ENCODE measurements around the gene AMOTL2.

The AMOTL2 gene

DNA sequence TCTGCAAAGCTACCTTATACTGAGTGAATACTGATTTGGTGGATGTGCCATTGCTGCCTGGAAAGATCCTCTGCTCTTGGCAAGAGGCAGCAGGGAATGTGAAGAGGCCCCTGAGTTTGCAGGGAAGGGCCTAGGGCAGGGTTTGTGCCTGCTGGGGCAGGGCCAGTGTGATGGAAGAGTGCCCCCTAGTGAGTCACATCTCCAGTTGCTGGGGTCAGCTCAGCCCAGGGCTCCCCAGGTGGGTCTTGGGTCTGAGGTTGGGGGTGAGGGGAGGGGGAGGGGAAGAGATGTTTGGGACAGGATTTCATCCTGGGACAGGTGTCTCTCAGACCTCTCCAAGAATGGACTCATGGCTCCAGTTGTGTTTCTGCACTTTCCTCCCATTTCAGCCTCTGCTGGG is 4.1 kb upstream of the AMOTL2 start:
- peak; percentile 73 for DNase-seq

DNA sequence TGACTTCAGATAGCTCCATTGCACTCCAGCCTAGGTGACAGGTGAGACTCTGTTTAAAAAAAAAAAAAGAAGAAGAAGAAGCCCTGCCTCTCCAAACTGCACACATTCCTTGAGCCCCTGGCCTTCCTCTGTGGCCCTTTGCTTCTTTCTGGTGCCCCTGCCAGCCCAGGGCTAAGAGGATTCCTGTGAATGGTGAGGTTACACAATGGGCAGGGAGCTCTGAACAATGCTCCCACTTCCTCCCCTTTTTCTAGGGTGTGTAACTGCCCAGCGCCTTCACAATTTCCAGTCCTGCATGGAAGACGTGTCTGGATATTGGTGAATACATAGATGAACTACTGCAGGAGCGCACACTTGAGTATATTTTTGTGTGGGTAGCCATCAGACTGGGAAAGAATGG is 3.6 kb upstream of the AMOTL2 start:
- DNase-seq, result no peak

DNA sequence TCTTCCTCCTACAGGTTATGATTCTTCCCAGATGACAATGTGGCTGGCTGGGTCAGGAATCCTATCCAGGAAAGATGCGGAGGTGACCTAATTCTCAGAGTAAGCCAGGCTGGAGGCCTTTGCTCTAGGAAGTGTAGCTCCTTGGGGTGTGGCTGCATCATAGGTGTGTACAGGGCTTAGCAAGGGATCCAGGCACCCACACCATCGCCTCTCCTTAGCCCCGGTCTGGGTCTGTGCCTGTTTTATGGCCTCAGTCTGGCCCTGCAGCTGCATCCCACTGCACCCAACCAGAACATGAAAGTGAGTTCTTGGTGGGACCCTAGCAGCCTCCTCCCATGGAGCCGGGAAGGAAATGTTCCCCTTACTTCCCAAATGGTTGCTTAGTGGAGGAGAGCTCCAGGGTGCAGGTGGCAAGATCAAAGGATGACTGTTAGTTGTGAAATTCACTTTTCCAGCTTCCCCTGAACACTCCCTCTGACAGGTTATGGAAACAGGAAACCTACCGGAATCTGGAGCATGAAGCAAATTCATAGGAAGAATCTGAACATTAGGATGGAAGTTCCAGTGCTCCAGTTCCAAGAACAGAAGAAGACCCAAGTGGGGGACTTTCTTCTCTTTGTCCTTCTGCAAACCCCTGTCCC is 2.7 kb upstream of the AMOTL2 start:
- DNase-seq, result peak; percentile 48

DNA sequence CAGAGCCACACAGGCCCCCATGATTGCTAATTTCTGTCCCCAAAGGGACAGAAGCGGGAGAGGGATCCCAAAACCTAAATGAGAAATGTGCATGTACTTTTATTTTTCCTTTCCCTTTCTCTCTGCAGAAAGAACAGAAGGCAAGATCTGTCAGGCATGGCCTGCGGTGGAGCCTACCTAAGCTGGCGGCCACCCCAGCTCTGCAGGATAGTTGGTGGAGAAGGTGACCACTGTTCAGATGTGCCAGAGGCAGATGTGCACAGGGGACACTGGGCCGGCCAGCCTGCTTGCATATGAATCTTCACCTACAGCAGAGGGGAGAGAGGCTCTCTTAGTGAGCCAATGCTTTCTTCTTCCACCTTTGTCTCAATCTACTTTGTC is 2.1 kb upstream of the AMOTL2 start:
- DNase-seq, result peak; percentile 44

DNA sequence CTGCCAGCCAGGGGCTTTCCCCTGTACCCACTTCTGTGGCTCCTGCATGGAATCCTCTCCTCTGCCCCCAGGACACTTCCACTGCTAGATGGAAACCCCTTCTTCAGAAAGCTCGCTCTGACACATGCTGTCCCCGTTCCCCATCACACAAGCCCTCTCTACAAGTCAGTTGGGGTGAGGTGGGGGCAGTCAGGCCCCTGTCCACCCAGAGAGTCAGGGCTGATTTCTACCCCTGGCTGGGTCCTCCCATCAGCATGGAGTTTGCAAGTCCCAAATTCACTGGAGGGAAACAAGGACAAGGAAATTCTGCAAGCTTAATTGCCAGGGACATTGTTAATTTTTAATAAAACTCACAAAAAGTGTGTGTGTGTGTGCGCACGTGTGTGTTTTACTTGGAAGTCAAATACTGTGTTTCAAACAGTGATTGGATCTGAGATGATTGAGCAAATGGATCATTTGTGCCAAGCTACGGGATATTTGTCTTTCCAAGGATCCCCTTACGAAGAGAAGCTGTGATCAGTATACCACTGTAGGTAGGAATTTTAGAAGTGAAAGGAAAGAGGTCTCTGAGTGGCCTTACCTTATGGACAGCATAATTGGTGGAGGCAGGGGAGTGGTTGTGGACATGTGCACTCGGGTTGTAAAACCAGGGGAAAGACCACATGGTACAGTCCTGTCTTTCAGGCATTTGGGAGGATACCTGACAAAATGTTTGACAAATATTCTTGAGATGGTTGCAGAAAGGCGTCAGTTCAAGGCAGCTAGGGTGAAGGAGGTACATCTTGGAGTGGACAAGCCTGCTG is 1.5 kb upstream of the AMOTL2 start:
- peak; percentile 59 for DNase-seq

DNA sequence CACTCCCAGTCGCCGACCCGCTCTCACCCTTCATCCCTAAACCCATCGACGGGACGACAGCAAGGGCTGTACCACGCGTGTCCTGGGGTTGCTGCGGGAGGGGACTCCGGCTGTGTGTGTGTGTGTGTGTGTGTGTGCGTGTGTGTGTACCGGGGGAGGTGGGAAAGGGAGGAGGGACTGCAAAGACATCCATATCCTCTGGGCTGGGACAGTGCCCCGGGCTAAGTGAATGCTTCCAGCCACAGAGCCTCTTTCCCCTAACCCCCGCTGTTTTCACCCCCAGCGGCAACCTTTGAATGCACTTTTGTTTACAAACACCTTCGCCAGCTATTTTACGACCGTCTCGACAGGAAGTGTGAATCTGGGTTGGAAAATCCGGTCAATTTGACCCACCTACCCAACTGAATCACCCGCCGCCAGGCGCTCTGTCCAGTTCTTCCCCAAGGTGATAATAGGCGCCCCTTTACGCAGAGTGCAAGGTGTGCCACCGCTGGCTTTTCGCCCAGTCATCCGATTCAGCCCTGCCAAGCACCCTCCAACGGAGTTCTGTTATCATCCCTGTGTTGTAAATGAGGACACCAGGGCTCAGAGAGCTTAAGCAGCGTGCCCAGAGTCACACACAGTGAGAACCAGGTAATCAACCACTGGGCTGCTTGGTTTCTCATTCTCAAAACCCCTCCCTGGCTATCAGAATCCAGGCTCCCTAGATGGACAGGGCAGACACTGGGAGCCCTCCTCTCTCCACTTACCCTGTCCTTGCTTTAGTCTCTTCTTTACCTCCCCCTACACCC is 739 bp upstream of the AMOTL2 start:
- DNase-seq, result peak; percentile 97

DNA sequence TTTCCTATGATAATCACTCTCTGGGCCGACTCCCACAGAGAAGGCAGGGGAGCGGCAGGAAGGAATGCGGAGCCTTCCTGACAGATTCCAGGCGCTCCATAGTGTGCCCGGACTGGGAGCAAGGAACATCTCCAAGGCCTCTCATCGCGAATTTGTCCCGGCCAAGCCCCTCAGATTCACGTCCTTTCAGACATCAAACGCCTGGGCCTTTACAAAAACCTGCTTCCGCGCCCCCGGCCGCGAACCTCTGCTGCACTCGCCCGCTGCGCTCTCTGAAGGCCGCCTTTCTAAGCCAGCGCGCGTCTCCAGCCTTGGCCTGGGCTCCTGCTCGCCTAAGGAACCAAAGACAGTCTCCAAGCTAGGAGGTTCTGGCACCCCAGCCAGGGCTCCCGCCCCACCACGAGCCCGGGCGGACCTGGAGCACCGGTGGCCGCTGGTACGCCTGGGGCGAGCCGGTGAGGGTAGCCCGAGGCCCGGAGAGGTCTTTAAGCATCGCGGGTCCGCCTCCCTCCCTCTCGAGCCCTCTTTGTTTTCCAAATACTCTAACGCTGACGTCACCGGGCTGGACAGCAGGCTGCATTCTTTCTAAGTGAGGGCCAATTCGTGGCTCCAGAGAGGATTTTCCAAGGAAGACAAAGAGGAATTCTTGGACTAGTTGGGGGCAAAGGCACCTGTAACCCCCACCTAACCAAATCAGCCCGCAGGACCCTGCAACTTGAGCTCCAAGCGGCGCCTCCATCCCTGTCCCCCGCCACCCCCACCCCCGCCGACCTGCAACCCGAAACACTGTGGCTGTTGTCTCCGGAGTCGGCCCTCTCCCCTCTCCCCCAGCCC is 759 bp downstream of the AMOTL2 start:
- DNase-seq, result peak; percentile 93

DNA sequence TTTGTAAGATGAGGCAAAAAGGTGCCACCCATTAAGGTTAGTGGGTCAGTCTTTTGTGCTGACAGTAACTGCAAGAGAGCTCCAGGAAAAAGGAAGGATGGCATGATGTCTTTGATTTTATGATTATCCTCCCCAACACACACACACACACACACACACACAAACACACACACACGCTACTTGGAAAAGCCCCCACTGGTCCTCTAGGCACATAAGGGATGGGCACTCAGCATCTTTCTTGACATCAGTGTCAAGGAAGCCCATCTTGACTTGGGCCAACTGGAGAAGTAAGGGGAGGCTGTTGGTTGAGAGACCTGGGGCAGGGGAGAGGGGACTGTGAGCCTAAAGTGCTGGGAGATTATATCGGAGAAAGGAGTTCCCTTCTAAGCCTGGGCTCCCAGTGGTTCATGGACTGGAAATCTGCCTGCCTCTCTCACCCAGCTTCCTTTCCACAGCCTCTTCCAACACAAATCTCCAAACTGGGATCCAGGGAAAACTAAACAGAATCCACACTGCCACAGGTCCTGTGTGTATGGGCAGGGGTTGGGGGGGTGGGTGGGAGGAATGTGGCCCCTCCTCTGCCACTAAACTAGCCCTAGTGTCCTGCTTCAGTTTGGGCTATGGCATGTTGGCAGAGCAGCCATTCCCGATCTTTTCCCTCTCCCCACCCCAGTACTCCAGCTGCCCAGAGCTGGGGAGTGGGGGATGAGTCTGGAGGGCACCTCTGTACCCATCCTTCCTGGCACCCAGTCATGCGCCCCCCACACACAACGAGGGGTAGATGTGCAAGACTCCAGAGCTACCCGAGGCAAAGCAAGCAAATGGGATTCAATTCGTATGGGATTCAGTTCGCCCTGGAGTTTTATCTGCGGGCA is 1.6 kb downstream of the AMOTL2 start:
- DNase-seq, result peak; percentile 57

DNA sequence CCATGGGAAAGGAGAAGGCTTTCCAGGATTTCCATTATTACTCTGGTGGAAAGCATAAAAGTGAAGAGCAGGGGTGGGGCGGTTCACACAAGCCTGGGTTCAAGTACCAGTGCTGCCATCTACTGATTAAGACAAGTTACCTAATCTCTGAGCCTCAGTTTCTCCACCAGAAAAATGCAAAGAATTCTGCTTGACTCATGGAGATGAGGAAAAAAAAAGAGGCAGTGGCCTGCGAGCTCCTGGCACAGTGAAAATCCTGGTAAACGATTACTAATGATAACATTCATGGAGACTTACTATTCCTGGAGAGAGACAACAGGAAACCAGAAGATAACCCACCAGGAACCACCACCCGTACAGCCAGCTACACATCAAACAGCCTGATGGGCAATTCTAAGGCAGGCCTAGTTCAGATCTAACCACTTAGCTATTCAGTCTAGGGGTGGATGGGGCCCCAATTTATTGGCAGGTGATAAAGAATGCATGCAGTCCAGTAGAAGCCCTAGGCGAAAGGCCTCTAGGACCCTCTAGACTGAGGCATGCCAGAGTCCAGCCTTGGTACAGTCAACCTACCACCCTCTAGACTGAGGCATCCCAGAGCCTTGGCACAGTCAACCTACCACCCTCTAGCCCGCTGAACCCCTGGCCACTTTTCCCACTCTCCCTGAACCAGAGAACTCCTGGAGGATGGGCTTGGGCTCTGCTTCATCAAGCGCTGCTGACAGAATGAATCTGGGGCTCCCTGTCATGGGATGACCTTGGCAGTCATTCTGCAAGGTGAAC is 2.5 kb downstream of the AMOTL2 start:
- peak; percentile 53 for DNase-seq

DNA sequence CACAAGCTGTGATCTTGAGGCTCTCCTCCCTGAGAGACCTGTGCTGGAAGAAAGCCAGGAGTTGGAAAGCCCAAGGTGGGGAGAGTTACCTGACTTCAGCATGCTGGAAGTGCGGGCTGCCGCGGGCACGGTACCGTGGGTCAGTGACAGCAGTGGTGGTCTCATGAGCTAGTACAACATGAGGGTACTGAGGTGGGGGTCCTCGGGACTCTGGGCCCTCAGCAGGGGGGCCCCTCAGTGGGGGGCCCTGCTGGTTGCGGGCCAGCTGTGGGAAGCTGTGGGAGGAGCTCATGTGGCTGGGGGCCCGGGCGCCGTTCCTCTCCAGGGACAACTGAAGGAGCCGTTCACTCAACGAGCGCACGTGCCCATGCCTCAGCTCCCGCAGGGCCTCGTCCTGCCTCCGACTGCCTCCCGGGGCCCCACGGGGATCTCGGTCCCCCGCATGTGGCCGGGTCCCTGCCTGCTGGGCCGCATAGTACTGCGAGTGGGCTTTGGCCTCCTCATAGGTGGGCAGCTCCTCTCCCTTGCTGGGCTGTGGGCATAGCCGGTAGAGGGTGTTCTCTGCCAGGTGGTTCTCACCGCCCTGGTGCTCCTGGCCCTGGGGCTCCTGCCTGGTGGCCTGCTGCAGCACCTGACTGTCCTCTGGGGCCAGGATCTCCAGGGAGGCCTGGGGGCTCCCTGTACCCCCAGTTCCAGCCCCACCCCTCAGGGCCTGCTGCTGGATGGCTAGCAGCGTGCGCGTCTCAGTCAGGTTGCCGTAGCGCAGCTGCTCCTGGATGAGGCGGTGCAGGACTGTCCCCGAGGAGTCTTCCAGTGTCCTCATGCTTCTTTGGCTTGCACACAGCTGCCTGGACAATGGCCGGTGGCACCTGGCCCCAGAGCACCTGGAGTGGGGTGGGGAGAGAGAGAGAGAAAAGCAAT is 3.4 kb downstream of the AMOTL2 start:
- DNase-seq, result peak; percentile 58

DNA sequence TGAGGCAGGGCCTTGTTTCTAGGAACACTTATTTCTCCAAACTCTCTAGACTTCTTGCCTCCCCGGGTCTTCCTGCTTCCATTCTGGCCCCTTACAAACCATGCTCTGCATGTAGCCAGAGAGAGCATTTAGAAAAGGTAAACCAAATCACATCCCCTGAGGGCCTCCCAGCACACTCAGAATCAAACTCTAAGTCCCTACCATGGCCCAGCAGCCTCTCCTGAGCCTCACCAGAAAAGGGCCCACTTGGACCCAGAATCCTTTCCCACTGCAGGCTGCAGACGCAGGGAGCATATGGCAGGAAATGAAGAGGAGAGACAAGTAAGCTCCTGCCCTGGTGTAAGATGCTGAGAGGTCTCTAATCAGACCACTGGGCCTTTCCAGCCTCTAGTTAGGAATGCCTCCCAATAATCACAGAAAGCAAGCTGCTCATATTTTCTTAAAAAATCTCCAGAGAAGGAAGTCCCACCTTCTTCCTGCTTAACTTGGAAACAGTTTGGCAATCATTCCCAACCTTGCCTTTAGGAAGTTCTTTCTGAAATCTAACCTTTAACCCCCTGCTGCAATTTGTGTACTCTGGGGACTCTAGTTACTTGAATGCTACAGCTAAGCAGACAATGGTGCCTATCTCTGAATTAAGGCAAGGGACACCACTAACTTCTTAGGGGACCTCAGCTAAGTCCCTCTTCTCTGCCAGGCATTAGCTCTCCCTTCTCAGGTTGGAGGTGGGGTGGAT is 4.2 kb downstream of the AMOTL2 start:
- DNase-seq, result peak; percentile 59

DNA sequence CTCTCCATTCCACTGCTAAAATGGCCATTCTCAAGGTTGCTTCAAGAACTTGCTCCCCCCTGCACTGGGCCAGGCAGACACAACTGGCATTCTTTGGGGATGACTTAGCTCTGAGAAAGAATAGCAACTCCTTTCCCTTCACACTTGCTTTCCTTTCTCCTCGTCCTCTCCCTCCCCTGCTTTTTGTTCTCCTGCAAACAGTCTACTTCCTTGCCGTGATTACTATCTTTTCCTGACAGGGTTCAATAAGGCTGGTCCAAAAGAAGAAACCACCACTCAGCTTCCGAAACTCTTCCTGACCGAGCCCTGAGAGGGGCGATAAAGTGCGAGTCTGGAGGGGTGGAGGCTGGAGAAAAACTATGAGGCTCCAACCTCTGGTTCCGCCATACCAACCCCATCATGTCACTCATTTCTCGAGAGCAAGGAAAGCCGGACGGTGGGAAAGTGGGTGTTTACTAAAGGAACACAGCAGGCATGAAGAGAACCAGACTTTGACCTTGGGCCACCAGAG is 5.0 kb downstream of the AMOTL2 start:
- peak; percentile 82 for DNase-seq

DNA sequence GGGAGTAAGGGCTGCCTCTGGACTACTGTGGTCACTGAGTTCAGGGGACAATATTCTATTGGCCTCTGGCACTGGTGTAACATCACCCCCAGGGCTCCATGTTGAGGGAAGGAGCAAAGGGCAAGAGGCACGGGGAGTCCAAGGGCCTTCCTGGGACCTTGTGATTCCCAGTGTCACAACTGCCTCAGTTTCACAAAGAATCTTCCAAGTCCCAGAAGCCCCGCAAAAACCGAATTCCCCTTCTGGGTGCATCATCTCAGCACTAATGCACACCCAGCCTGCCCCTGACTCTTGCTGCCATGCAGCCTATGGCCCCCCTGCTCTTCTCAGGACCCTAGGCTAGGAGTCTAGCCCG is 5.5 kb downstream of the AMOTL2 start:
- no peak for DNase-seq

DNA sequence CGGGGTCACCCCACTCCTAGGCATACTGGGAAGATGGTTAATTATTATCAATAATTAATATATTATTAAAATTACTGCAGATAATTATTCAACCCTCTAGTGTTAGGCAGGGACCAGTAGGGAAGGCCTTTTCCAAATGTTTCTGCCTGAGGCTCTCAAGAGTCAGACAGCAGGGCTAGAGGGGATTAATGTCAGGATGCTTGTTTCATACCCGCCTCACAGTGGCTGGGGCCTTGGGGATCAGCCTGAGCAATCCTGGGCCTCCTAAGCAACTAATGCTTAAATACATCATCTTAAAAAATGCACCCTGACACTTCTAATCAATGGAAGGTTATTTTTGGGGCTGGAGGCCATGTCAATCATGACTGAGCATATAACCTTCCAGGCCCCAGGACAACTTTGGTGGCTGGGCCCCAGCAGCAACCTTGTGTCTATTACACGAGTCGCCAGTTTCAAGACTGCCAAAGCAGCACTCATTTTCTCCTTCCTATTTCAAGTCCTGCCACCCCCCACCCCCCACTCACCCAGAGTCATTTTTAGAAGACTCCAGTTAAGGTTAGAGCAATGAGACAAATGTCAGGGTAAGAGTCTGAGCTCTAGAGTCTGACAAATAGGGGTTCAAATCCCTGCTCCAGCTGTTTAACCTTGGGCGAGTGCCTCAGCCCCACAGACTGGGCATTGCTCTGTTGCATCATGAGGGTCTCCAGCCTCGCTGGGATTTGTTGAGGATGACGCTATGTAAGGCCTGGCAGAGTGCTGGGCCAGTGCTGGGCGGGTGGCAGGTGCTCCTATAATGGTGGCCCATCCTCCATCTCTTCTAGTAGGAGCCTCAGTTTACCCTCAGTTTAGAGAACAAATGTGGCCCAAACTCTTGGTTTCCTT is 6.1 kb downstream of the AMOTL2 start:
- peak; percentile 52 for DNase-seq

DNA sequence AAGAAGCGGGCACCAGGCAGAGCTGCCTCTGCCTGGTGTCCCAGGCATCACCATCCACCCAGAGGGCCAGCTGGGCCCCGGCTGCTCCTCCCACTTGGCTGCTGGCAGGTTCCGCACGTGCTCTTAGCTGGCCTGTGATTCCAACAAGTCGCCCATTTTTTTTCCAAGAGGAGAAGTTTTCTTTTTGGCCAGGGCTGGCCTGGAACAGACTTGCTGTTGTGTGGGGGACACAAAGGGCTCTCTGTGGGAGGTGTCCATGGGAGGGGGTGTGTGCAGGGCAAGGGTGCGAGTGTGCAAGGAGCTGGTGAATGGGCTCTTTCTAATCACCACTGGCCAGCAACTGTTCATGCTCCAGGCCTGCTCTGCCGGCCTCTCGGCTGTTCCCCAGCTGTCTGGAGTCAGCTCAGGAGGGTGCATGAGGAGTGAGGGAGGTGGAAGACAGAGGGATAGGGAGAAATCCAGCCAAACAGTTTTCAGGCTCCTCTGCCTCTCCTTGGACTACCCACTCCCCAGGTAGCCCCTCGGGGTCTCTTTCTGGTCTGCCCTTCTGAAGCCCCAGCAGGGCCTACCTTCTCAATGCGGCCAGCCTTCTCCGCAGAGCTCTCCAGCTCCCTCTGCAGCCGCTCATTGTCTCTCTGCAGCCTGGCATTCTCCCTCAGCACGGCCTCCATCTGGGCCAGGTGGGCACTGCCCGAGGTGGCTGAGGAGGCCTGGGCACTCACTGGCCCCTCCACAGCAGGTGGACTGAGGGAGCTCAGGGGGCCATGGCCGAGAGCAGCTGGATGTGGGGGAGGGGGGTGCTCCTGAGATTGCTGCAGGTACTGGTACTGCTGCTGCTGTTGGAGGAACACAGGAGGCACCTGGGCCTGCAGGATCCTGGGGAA is 7.1 kb downstream of the AMOTL2 start:
- peak; percentile 81 for DNase-seq

DNA sequence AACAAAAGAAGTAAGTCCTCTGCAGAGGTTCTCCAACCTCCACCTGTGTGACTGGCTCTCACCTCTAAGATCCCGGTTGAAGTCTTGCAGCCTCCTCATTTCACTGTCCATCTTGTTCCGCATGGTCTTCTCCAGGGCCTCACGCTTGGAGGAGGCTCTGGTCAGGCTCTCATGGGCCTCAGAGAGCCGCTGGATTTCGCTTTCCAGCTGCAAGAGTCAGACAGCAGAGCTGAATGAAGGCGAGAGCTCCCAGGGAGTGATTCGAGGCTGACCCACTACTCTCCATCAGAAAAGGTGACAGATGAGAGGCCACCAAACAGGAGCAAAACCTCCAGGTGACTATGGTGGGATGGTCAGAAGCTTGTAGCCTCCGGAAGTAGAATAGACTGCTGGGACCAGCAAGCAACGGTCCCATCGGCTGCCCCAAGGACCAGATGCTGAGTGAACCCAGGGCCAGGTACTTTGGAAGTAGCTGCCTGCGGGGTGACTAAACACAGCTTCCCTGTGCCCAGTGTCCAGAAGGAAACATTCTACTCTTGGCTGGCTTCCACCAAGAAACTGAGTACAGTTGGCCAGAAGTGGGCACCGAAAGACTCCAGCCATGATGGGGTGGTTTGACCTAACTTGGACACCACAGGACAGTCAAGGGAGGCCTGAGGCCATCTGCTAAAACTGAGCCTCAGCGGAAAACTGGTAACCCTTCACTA is 7.9 kb downstream of the AMOTL2 start:
- peak; percentile 57 for DNase-seq

All from islet precursor cell (in vitro differentiated cells).